ENCODE measurements around the gene SNX30. TPM values are rescaled to one million over a fixed set of nuclear protein-coding genes. Genes with fewer than 3 reads are reported as not detected.

The SNX30 gene
- total and polyA plus RNA-seq, 2 donors (not counting 1 experiment from before 2014, with no cell fraction given), result 3.8 to 20.6 TPM

DNA sequence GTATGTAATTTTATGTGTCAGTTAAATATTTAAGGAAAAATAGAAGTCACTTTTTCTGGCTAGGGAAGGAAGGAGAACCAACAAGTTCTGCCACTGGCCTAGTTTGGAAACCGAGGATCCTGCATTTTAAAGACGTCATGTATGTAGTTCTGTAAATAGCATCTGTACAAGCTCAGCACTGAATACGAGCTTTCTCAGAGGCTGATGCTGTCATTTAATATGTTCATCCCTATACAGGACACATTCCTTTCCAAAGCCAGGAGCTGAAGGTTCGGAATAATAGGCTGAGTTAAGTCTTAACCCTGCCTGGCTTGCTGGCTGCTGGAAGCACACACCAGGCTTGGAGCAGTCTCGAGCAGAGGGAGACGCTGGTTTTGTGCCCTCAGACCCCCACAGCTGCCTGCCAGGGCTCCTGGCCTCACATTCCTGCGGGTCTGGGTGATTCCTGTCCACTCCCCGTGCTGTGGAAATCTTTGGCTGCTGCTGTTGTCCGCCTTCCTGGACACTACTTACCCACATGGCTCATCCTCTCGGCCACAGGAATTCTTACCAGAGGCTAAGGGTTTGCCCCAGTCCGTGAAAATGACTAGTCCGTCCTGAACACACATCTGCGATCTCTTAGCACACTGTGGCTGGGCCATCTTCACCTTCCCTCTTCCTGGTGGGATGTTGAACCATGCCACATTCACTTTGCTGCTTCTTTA is 103.5 kb downstream of the SNX30 start:
- Histone ChIP-seq H3K27ac (ENCODE audit: low read length in 2 of 2) (no peak overlapping the region), H3K4me1 (ENCODE audit: control insufficient read depth in 2 of 2, insufficient read depth in 2 of 2, low read length in 2 of 2) (peaks cover 11 to 17% of the 10 kb centered on the region in 2 donors), H3K27me3 (replicated peaks in 1 of 4; ENCODE audit: control extremely low read depth in 1 of 4, control insufficient read depth in 3 of 4, insufficient read depth in 4 of 4, low read length in 3 of 4) (no peaks in the 10 kb centered on the region), H3K36me3 (replicated peaks in 1 of 2; ENCODE audit: control extremely low read depth in 1 of 2, control insufficient read depth in 1 of 2, extremely low read depth in 1 of 2, insufficient read depth in 2 of 2, low read length in 1 of 2) (peaks cover 0 to 12% of the 10 kb centered on the region in 2 experiments), H2AFZ (ENCODE audit: insufficient read depth, low read depth, low read length, poor library complexity, severe bottlenecking) (no peak overlapping the region), H3K79me2 (ENCODE audit: control insufficient read depth, insufficient read depth, low read length) (no peaks in the 10 kb centered on the region), H3K9me3 (ENCODE audit: control extremely low read depth in 1 of 3, control insufficient read depth in 2 of 3, insufficient read depth in 1 of 3, low read length in 2 of 3) (no peaks in the 10 kb centered on the region), H3K4me3 (ENCODE audit: control extremely low read depth in 1 of 5, extremely low read depth in 1 of 5, insufficient read depth in 1 of 5, low read depth in 2 of 5, low read length in 4 of 5) (no peak overlapping the region), H4K20me1 (ENCODE audit: control insufficient read depth, insufficient read depth, low read length, poor library complexity, severe bottlenecking) (no peaks in the 10 kb centered on the region), H3K4me2 (replicated peaks; ENCODE audit: low read depth, low read length, poor library complexity, severe bottlenecking) (no peak overlapping the region), H3K9ac (ENCODE audit: low read length) (no peak overlapping the region)
- Mint-ChIP-seq H3K27ac (no peak overlapping the region), H3K27me3 (no peaks in the 10 kb centered on the region), H3K4me1 (peaks cover 18% of the 10 kb centered on the region), H3K4me3 (no peak overlapping the region), H3K9me3 (ENCODE audit: insufficient read depth) (no peaks in the 10 kb centered on the region)
- POLR2A ChIA-PET, result no interaction called here
- 89% methylated on average over 10 of the region's 13 CpGs for WGBS (ENCODE audit: insufficient coverage)
- TF ChIP-seq EZH2 (IDR thresholded peaks at IDR 0.05; ENCODE audit: borderline replicate concordance, insufficient read depth, low read depth, low read length, poor library complexity, severe bottlenecking), result no peak
- TF ChIP-seq, protein P1, sequence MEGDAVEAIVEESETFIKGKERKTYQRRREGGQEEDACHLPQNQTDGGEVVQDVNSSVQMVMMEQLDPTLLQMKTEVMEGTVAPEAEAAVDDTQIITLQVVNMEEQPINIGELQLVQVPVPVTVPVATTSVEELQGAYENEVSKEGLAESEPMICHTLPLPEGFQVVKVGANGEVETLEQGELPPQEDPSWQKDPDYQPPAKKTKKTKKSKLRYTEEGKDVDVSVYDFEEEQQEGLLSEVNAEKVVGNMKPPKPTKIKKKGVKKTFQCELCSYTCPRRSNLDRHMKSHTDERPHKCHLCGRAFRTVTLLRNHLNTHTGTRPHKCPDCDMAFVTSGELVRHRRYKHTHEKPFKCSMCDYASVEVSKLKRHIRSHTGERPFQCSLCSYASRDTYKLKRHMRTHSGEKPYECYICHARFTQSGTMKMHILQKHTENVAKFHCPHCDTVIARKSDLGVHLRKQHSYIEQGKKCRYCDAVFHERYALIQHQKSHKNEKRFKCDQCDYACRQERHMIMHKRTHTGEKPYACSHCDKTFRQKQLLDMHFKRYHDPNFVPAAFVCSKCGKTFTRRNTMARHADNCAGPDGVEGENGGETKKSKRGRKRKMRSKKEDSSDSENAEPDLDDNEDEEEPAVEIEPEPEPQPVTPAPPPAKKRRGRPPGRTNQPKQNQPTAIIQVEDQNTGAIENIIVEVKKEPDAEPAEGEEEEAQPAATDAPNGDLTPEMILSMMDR (IDR thresholded peaks at IDR 0.05), result no peak
- DNase-seq (no peak), ATAC-seq (ENCODE audit: low read depth) (no peak)
- CTCF ChIA-PET, result interaction anchor here (0.6 to 3.1 kb wide), 2 partner anchors 8 to 16 kb away, joined by 3 to 13 read pairs; no protein-coding TSS in a partner anchor
- intact Hi-C loops (cut with micrococcal nuclease), result no loop called here

DNA sequence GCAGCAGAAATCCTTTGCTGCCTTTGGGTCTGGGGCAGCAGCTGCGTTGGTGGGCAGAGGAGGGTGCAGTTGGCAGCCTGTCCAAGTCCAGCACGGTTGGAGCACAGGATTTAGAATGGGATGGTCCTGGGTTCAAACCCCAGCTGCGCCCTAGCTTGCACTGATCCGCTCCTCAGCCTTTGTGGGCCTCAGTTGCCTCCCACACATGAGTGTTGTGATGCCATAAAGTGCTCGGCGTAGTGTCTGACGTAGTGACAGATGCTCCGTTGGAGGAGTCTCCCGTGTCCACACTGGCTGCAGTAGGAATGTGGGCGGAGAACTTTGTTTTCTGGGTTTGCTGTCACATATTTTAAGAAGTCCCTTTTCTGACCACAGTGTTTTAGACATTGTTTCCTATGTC is 104.1 kb downstream of the SNX30 start:
- Histone ChIP-seq H3K4me2 (replicated peaks; ENCODE audit: low read depth, low read length, poor library complexity, severe bottlenecking) (no peak overlapping the region), H3K27ac (ENCODE audit: low read length in 2 of 2) (no peak overlapping the region), H4K20me1 (ENCODE audit: control insufficient read depth, insufficient read depth, low read length, poor library complexity, severe bottlenecking) (no peaks in the 10 kb centered on the region), H2AFZ (ENCODE audit: insufficient read depth, low read depth, low read length, poor library complexity, severe bottlenecking) (no peak overlapping the region), H3K4me1 (ENCODE audit: control insufficient read depth in 2 of 2, insufficient read depth in 2 of 2, low read length in 2 of 2) (peaks cover 14 to 17% of the 10 kb centered on the region in 2 donors), H3K36me3 (replicated peaks in 1 of 2; ENCODE audit: control extremely low read depth in 1 of 2, control insufficient read depth in 1 of 2, extremely low read depth in 1 of 2, insufficient read depth in 2 of 2, low read length in 1 of 2) (peaks cover 0 to 12% of the 10 kb centered on the region in 2 experiments), H3K9ac (ENCODE audit: low read length) (no peak overlapping the region), H3K27me3 (replicated peaks in 1 of 4; ENCODE audit: control extremely low read depth in 1 of 4, control insufficient read depth in 3 of 4, insufficient read depth in 4 of 4, low read length in 3 of 4) (no peaks in the 10 kb centered on the region), H3K79me2 (ENCODE audit: control insufficient read depth, insufficient read depth, low read length) (no peaks in the 10 kb centered on the region), H3K9me3 (ENCODE audit: control extremely low read depth in 1 of 3, control insufficient read depth in 2 of 3, insufficient read depth in 1 of 3, low read length in 2 of 3) (no peaks in the 10 kb centered on the region), H3K4me3 (ENCODE audit: control extremely low read depth in 1 of 5, extremely low read depth in 1 of 5, insufficient read depth in 1 of 5, low read depth in 2 of 5, low read length in 4 of 5) (no peak overlapping the region)
- DNase-seq (no peak), ATAC-seq (ENCODE audit: low read depth) (no peak)
- ChIA-PET POLR2A (no interaction called here), CTCF (interaction anchor here (1.4 to 3.1 kb wide), 2 partner anchors 9 to 48 kb away, joined by 6 to 13 read pairs; no protein-coding TSS in a partner anchor)
- Mint-ChIP-seq H3K4me1 (peaks cover 20% of the 10 kb centered on the region), H3K4me3 (no peak overlapping the region), H3K27me3 (no peaks in the 10 kb centered on the region), H3K27ac (no peak overlapping the region), H3K9me3 (ENCODE audit: insufficient read depth) (no peaks in the 10 kb centered on the region)
- intact Hi-C loops (cut with micrococcal nuclease), result no loop called here
- WGBS (ENCODE audit: insufficient coverage), result 91% methylated on average over 7 of the region's 10 CpGs
- no peak for TF ChIP-seq EZH2 (IDR thresholded peaks at IDR 0.05; ENCODE audit: borderline replicate concordance, insufficient read depth, low read depth, low read length, poor library complexity, severe bottlenecking)
- TF ChIP-seq, protein P1 (IDR thresholded peaks at IDR 0.05), result no peak

All from B cell (primary cell).